GM21515 (cell line): ENCODE data around the gene EIF5A2.
"Not testable (repeated sequence)": the region's sequence is repeated elsewhere in the genome, so short reads cannot be mapped to it uniquely, and the experiment has no call there.

Source experiments
- ATAC-seq: cut with Tn5 transposase; IDR thresholded peaks from one replicate; pipeline ENCODE4 v1.9.1; 2021; ENCODE audit not compliant: unreplicated experiment

EIF5A2 gene

GRCh38 chr3:170908235-170909116, at the start of gene EIF5A2:
TSS of gene EIF5A2 (minus strand) at chr3:170908637. CDS start at chr3:170907806, 831 bp downstream.
- peak; percentile 89 for ATAC-seq

GRCh38 chr3:170956647-170957046, 48.2 kb upstream of the EIF5A2 start:
- no peak for ATAC-seq

- no peak for ATAC-seq
Measured at GRCh38 chr3:170953736-170954135, 45.3 kb upstream of the EIF5A2 start.

- ATAC-seq = no peak
Measured at GRCh38 chr3:170953229-170953628, 44.8 kb upstream of the EIF5A2 start.

DNA sequence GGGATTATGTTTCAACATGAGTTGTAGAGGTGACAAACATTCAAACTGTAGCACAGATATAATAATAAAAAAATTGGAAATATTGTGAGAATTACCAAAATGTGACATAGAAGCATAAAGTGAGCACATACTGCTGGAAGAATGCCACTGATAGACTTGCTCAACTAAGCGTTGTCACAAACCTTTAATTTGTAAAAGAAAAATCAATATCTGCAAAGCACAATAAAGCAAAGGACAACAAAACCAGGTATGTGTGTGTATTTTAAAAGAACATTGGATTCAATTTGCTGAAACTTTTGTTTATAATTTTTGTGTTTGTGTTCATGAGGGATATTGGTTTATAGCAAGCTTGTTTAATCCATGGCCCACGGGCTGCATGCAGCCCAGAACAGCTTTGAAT, 40.8 kb upstream of the EIF5A2 start:
- no peak for ATAC-seq

DNA sequence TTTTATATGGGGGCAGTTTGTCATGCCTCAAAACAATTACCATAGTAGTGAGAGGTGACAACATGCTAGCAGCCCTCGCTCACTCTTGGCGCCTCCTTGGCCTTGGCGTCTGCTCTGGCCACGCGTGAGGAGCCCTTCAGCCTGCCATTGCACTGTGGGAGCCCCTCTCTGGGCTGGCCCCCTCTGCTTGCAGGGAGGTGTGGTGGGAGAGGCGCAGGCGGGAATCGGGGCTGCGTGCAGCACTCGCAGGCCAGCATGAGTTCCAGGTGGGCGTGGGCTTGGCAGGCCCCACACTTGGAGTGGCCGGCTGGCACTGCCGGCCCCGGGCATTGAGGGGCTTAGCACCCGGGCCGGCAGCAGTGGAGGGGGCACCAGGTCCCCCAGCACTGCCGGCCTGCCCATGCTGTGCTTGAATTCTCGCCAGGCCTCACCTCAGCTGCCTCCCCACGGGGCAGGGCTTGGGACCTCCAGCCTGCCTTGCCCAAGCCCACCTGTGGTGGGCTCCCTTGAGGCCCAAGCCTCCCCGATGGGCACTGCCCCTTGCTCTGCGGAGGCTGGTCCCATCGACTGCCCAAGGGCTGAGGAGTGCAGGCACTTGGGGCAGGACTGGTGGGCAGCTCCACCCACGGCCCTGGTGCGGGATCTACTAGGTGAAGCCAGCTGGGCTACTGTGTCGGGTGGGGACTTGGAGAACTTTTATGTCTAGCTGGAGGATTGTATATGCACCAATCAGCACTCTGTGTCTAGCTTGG, 38.8 kb upstream of the EIF5A2 start:
- no peak for ATAC-seq

DNA sequence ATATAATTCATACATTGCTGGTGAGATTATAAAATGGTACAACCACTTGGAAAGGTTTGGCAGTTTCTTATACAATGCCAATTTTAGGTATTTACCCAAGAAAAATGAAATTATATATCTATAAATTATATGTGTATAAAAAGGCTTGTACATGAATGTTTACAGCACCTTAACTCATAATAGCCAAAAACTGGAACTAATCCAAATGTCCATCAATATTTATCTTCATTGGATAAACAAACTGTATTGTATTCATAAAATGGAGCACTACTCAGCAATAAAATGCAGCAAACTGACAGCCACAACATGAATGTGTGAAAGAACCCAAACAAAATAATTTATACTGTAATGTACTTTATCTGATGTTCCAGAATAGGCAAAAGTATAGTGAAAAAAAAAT, 33.6 kb upstream of the EIF5A2 start:
- ATAC-seq = no peak

GRCh38 chr3:170941551-170941950, 33.1 kb upstream of the EIF5A2 start:
- no peak for ATAC-seq

DNA sequence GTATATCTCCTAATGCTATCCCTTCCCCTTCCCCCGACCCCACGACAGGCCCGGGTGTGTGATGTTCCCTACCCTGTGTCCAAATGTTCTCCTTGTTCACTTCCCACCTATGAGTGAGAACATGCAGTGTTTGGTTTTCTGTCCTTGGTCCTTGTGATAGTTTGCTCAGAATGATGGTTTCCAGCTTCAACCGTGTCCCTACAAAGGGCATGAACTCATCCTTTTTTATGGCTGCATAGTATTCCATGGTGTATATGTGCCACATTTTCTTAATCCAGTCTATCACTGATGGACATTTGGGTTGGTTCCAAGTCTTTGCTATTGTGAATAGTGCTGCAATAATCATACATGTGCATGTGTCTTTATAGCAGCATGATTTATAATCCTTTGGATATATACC, 24.6 kb upstream of the EIF5A2 start:
- not testable (repeated sequence) for ATAC-seq

- ATAC-seq = not testable (repeated sequence)
Measured at GRCh38 chr3:170923553-170923952, 15.1 kb upstream of the EIF5A2 start.

GRCh38 chr3:170918715-170919114, 10.3 kb upstream of the EIF5A2 start:
- no peak for ATAC-seq

- ATAC-seq = no peak
Measured at GRCh38 chr3:170914690-170915089, 6.3 kb upstream of the EIF5A2 start.

DNA sequence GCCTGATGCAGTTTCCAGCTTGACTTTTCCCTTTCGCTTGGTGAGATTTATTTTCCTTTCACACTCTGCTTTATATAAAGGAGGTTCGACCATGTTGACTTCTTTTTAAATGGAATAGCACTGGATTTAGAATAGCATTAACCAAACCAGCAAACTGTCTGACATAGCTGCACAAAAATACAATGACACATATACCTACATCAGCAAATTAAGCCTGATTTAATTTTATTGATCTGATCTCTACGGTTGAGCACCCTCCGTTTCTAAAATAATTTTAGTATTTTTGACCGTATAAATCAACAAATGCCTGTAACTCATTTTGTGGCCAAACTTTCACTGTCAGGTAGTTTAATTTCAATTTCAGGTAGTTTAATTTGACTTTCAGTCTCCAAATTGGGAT, 5.8 kb upstream of the EIF5A2 start:
- ATAC-seq = no peak

- ATAC-seq = no peak
Measured at GRCh38 chr3:170911051-170911450, 2.6 kb upstream of the EIF5A2 start.

DNA sequence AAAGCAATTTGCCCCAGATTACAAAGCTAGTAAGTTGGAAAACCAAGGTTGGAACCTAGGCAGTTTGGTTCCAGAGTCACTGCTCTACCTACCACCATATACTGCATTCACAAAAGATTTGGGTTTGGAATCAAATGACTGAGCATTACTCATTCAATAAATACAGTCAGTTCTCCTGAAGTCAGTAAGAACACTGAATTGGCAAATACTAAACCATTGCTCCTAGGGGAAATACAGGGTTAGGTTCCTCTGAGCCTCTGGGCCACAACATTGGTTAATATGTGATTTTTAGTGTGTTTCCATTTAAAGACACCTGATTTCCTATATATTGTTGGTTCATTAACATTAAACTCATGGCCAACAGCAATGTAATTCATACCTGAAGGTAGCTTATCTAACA, 2.1 kb upstream of the EIF5A2 start:
- ATAC-seq = no peak

DNA sequence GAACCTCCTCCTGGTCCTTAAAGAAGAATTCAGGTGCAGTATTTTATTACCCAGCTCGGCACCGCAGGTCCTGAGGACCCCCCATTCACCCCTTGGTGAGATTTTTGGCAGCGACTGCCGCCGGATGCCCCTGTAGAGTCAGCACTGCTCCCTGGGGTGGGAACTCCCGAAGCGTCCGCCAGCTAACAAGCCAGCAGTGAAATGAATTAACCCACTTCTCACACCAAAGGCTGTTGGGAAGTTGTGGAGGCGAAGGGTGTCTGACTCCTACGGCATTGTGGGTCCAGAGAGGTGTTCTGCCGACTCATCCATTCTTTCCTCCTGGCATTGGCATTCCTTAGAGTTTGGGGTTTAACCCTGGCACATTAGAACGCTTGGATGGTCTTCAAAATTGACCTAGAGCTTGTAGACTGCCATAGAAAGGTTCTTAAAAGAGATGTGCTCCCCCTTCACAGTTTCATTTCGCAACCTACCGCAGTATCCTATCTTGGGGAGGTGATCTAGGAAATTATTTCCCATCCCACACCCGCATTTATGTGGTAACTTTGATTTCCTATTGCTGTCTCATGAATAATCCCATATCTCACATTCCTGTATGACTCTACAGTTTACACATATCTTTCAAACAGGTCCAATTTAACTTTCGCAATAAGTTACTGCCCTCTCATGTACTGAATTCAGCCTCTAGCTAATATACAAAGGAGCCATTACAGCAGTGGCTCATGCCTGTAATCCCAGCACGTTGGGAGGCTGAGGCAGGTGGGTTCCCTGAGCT, 879 bp upstream of the EIF5A2 start:
- no peak for ATAC-seq

DNA sequence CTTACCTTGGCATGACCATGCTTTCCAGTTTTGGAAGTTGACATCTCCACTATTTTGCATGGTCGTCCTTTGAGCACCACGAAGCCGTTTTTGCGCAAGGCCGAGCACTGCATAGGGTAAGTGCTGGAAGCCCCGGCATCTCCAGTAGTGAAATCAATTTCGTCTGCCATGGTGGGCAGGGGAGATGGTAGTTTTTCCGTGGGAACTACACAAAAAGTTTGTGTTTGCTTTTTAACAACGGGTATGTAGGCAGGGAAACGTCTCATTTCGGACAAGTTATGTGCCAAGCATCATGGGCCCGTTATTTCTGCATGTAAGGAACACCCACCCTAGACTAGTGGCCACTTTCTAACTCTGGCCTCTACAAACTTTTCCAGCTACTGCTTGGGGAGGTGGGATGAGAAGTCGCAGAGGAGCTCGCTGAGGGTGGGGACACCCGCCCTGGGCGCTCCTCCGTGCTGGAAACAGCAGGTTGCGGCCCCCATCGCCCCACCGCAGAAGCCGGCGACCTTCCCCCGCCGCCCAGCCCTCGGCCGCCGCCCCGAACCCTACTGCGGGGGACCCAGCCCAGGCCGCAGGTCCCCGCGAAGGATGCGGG, 701 bp downstream of the EIF5A2 start:
- ATAC-seq = peak; percentile 5

GRCh38 chr3:170905862-170906261, 2.6 kb downstream of the EIF5A2 start:
- no peak for ATAC-seq

DNA sequence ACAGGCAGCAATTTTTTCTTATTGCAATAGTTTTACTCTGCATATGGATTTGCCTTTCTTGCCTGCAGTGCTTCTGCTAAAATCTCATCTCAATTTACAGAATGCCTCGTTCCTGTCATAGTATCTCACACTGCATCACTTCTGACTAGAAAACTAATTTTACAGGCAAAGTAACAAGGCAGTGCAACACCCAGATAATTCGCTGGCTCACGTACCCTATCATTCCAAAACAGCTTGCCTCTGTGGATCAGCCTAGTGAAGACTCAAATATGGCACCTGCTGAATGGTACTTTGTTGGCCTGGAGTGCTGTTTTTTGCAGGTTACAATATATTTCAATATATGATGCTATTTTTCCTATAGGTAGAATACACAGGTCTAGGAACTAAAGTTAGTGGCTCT, 5.3 kb downstream of the EIF5A2 start:
- no peak for ATAC-seq

- no peak for ATAC-seq
Measured at GRCh38 chr3:170899455-170899854, 9.0 kb downstream of the EIF5A2 start.

- no peak for ATAC-seq
Measured at GRCh38 chr3:170897978-170898377, 10.5 kb downstream of the EIF5A2 start.
